Renal cortical epithelial cell (primary cell): ENCODE results near the gene RDH16. TPM values are rescaled to one million over a fixed set of nuclear protein-coding genes. Genes with fewer than 3 reads are reported as not detected.
A peak's percentile ranks its signal among the peaks of the same experiment; 100 is the strongest.
"Not testable (repeated sequence)": the region's sequence is repeated elsewhere in the genome, so short reads cannot be mapped to it uniquely, and the experiment has no call there.

Source experiments
- DNase-seq: peaks from one replicate; pipeline ENCODE4 v3.0.0-alpha.2; 2011; ENCODE audit warnings: low read depth
- total RNA-seq: library from RNA; depleted of rRNA; stranded (reverse); fragments of >200 nt; gene quantifications from 2 replicates; pipeline ENCODE4 v1.2.3, GENCODE V29; 2014

The RDH16 gene
- total RNA-seq, 1 donor from 2014 or later: 0.15 TPM

DNA sequence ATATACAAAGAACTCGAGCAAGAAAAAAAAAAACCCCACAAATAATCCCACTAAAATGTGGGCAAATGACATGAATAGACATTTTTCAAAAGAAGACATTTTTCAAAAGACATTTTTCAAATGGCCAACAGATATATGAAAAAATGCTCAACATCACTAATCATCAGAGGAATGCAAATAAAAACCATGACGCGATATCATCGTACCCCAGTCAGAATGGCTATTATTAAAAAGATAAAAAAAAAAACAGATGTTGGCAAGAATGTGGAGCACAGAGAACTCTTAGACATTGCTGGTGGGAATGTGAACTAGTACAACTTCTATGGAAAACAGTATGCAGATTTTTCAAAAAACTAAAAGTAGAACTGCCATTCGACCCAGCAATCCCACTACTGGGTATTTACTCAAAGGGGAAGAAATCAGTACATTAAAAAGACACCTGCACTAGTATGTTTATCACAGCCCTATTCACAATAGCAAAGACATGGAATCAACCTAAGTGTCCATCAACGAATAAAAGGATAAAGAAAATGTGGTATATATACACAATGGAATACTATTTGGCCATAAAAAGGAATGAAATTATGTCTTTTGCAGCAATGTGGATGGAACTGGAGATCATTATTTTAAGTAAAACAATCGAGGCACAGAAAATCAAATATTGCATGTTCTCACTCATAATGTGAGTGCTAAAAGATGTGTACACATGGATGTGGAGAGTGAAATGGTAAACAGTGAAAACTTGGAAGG, 32.6 kb upstream of the RDH16 start:
- no peak for DNase-seq

DNA sequence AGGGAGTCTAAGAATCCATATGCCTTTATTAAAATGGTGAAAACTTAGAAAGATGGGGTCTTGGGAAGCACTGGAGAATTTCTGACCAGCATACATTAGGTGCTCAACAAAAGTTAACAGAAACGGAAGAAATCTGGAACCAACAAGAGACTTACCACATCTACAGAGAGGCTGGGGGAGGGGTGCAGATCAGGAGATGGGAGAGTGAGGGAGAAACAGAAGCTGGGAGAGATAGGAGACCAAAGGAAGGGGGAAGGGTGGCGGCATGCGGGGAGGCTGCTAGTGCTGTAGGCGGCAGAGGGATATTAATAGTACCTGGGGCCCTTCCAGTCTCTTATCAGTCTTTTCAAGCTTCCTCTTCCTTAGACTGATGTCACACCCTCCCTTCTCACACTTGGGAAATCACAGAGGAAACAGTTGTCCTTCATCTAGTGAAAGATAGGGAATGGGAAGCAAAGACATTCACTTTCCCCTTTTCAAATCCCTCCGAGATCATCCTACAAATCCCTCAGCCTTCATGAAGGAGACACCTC, 30.9 kb upstream of the RDH16 start:
- no peak for DNase-seq

DNA sequence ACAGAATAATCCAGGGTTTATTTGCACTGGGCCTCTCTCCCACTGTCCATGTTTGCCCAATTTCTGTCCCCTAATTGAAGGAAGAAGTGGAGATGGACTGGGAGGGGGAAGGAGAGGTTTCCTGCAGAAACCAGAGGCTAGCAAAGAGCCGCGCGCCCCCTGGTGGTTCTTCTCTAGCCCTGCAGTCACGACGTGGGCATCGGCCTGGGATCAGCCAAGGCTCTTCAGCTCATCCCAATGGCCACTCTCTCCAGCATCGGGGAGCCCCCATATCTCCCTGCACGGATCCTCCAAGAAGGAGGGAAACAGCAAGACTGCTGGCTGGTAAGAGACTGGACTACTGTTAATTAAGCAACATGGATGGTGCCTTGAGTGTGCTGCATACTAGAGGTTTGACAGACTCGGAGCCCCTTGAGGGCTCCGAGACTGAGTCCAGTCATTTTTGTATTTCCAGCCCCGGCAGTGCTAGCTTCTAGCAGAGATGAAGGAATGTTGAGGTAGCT, 30.2 kb upstream of the RDH16 start:
- DNase-seq: peak; percentile 42

DNA sequence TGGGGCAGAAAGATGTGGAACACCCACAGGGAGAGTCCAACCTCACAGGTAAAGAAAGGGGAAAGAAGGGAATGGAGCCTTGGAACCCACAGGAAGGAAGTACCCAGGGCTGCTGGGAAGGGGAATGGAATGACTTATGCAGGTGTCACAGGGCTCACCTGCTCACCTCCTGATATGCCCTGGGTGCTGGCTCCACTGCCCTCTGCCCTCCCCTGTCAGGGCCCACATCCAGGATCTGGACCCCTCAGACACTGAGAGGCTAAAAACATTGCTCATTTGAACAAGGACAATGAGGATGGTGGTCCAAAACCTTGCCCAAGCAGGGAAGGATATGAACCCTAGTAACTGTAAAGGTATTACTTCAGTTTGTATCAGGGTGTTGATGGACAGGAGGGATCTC, 29.6 kb upstream of the RDH16 start:
- no peak for DNase-seq

DNA sequence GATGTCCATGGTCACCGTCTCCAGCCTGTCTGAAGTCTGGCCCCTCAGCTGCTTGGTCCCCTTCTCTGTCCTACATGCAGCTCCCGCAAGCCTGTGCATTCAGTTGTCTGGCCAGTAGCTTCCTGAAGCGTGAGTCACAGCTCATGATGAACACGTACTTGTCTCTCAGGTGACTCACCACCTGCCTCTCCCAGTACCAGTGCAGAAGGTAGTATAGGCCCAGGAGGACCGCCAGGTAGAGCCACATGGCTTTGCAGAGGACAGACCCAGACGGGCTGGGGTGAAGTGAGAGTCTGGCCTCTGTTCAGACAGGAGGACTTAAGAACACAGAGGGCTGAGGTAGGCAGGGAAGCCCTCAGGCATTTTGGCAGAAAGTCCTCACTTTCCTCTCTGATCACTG, 28.3 kb upstream of the RDH16 start:
- DNase-seq: peak; percentile 72

DNA sequence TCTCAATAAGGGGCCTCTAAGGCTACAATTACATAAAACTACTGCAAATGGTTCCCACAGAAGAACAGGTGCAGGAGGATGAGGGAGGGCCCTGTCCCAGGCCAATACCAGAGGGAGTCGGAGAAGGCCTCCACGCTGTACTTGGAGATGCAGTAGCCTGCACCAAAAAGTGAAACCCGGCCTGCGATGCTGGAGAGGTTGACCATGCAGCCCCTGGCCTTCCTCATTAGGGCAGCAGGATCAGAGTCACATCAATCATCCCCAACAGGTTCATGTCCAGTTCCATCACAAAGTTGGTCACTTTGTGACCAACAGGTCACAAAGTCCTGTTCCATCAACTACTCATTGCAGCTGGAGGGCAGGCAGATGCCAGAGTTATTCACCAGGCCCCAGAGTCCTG, 26.0 kb upstream of the RDH16 start:
- no peak for DNase-seq

DNA sequence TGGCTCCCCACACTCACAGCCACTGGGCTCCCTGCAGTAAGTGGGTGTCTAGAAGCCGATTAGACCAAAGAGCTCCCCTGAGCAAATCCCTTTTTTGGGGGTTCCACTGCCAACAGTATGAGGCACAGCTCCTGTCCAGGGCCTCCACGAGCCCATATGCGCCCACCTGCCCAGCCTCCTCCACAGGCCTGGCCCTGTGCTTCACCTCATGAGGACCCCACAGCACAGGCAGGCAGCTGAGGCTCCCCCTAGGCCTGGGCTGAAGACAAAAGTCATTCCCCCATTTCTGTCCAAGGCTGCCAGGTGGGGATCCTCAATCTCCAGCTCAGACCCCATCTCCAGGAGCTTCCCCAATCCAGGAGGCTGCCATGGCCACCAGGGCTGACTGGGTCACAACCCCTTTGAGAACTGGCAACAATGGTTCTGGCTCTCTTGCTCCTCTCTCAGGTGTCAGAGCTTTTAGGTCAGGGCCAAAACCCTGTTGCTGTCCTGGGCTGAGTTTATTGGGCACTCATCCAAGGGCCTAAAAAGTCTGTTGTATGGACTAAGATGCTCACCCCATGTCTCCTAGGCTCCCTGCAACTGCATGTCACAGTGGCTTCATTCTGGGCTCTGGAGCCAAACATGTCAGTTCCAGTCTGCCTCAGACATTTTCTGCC, 25.3 kb upstream of the RDH16 start:
- not testable (repeated sequence) for DNase-seq

DNA sequence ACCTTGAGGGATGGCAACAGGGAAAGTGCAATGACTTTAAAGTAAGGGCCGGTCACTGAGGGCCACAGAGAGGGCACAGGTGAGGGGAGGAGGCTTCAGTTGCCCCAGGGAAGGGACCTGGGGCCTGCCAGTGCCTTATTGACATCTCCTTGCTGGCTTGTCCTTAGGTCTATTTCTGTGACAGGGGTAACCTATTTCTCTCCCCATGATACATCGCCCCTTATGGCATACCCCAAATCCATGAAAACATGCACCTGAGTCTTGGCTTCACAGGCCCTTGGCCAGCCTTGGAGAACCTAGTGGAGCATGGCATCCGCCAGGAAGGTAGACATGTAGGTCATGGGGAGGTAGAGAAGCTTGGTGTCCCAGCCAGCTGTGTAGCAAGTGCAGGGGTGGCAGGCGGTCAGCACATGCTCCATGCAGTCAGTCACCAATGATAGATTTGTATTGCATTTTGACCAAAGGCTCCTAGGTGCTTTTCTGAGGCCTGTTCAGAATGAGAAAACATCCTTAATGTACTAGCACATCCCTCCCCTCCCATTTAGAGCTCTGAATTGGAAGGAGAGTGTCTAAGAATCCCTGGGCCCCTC, 23.6 kb upstream of the RDH16 start:
- no peak for DNase-seq

DNA sequence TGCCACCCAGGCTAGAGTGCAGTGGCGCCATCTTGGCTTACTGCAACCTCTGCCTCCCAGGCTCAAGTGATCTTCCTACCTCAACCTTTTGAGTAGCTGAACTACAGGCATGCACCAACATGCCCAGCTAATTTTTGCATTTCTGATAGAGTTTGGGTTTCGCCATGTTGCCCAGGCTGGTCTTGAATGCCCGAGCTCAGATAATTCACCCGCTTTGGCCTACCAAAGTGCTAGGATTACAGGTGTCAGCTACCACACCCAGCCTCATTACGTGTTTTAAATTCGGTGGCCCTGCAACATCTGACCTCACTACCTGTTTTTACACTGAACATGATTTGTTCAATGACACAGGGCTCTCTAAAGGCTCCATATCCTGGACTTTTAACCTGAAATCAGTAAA, 22.9 kb upstream of the RDH16 start:
- no peak for DNase-seq

DNA sequence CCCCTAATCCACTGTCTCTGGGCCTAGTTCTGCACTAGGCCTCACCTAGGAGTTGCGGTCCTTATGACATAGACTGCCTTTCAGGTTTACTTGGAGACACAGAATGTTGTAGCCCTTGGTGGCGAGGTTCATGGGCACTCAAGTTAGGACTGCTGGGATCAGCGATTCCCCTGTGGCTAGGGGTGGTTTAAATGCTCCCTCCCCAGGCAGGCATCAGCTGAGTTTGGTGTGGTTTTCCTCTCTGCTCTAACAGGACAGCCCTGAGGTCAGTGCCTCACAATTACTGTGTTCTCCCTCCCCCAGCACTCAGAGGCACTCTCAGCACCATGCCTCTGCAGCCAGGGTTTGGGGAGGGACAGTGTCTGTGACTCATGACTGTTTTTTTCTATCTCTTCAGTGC, 22.2 kb upstream of the RDH16 start:
- DNase-seq: peak; percentile 31

DNA sequence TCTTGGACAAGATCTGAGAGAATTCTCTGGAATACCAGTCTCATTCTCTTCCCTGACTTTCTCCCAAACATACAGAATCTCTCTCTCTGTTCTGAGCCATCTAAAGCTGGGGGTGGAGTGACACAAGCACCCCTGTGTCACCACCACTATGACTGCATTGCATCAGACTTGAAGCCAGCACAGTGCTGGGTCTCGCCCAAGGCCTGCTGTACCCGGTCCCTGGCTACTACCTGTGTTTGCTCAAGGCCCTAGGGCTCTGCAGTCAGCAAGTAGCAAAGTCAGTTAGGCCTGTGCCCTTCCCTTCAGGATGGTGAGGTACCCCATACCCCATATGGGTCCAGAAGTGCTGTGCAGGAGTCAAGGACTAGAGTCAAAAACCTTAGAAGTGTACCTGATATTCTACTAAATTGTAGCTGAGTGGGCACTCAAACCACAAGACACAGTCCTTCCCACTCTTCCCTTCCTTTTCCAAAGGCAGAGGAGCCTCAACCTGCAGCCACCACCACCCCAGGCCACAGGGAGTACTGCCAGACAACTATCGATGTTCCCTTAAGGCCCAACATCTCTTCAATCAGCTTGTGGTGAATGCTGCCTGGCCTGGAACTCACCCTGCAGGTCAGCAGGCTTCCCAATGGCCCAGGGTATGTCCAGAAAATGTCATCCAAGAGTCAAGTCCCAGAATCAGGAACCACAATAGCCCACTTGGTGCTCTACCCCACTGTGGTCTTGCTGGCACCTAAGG, 21.2 kb upstream of the RDH16 start:
- no peak for DNase-seq

DNA sequence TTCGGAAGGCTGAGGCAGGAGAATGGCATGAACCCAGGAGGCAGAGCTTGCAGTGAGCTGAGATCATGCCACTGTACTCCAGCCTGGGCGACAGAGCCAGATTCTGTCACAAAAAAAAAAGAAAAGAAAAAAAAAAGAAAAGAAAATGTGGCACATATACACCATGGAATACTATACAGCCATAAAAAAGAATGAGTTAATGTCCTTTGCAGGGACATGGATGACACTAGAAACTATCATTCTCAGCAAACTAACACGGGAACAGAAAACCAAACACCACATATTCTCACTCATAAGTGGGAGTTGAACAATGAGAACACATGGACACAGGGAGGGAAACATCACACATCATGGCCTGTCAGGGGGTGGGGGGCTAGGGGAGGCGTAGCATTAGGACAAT, 20.0 kb upstream of the RDH16 start:
- DNase-seq: not testable (repeated sequence)

DNA sequence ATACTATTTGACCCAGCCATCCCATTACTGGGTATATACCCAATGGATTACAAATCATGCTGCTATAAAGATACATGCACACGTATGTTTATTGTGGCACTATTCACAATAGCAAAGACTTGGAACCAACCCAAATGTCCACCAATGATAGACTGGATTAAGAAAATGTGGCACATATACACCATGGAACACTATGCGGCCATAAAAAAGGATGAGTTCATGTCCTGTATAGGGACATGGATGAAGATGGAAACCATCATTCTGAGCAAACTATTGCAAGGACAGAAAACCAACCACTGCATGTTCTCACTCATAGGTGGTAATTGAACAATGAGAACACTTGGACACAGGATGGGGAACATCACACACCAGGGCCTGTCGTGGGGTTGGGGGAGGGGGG, 16.8 kb upstream of the RDH16 start:
- not testable (repeated sequence) for DNase-seq

DNA sequence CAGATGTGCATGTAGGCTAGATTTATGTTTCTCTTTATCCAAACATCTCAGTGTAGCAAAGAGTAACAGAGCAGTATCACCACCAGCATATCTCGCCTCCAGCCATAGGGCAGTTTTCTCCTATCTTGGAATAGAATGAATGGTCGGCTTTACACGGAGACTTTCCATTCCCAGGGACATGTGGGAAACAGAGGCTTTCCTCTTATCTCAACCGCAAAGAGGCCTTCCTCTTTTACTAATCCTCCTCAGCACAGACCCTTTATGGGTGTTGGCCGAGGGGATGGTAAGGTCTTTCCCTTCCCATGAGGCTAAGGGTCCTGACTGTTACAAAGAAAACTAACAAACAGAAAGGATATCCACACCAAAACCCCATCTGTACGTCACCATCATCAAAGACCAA, 11.5 kb upstream of the RDH16 start:
- not testable (repeated sequence) for DNase-seq

DNA sequence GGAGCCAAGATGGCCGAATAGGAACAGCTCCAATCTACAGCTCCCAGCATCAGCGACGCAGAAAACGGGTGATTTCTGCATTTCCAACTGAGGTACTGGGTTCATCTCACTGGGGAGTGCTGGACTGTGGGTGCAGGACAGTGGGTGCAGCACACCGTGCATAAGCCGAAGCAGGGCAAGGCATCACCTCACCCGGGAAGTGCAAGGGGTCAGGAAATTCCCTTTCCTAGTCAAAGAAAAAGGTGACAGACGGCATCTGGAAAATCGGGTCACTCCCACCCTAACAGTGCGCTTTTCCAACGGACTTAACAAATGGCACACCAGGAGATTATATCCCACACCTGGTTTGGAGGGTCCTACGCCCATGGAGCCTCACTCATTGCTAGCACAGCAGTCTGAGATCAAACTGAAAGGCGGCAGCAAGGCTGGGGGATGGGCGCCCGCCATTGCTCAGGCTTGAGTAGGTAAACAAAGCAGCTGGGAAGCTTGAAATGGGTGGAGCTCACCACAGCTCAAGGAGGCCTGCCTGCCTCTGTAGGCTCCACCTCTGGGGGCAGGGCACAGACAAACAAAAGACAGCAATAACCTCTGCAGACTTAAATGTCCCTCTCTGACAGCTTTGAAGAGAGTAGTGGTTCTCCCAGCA, 8.7 kb upstream of the RDH16 start:
- not testable (repeated sequence) for DNase-seq

DNA sequence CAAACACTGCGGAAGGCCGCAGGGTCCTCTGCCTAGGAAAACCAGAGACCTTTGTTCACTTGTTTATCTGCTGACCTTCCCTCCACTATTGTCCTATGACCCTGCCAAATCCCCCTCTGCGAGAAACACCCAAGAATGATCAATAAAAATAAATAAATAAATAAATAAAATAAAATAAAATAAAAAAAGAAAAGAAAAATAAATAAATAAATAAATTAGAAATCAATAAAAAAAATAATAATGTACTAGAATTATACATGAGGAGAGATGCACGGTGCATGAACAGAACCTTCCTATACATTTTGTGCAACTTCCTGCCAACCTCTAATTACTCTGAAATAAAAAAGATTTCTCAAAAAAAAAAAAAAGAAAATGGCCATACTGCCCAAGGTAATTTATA, 7.7 kb upstream of the RDH16 start:
- DNase-seq: not testable (repeated sequence)

DNA sequence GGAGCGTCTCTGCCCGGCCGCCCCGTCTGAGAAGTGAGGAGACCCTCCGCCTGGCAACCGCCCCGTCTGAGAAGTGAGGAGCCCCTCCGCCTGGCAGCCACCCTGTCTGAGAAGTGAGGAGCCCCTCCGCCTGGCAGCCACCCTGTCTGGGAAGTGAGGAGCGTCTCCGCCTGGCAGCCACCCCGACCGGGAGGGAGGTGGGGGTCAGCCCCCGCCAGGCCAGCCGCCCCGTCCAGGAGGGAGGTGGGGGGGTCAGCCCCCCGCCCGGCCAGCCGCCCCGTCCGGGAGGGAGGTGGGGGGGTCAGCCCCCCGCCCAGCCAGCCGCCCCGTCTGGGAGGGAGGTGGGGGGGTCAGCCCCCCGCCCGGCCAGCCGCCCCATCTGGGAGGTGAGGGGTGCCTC, 6.1 kb upstream of the RDH16 start:
- not testable (repeated sequence) for DNase-seq

DNA sequence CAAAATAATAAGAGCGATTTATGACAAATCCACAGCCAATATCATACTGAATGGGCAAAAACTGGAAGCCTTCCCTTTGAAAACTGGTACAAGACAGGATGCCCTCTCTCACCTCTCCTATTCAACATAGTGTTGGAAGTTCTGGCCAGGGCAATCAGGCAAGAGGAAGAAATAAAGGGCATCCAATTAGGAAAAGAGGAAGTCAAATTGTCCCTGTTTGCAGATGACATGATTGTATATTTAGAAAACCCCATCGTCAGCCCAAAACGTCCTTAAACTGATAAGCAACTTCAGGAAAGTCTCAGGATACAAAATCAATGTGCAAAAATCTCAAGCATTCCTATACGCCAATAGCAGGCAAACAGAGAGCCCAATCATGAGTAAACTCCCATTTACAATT, 4.8 kb upstream of the RDH16 start:
- not testable (repeated sequence) for DNase-seq

DNA sequence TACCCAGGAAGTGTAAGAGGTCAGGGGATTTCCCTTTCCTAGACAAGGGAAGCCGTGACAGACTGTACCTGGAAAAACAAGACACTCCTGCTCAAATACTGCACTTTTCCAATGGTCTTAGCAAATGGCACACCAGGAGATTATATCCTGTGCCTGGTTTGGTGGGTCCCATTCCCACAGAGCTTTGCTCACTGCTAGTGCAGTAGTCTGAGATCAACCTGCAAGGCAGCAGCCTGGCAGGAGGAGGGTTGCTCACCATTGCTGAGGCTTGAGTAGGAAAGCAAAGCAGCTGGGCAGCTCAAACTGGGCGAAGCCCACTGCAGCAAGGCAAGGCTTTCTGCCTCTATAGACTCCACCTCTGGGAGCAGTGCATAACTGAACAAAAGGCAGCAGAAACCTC, 1.0 kb upstream of the RDH16 start:
- no peak for DNase-seq

DNA sequence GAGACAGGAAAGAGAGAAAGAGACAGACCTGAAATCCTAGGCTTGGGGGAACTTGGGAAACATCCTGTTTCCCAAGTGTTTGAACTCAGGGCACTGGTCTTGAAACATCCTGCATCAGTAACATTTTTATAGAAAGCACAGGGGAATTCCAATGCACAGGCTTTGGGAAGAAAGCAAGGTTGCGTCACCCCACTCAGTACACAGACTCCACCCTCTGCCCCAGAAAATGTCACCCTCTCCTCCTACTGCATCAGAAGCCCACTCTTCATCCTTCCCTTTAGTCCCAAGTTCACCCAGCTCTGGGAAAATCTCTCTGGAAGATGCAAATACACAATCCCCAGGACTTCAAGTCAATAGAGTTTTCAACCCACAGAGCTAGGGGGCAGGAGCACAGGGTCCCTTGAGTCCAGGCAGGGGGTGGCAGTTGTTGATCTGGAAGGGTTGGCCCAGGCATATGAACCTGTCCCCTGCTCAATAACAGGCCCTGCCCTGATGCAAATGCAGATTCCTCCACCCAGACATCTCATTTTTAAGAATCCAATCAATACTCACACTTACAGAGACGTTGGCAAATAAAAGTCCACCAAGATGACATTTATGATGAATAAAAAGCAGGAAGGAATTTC, 1.7 kb downstream of the RDH16 start:
- peak; percentile 42 for DNase-seq

DNA sequence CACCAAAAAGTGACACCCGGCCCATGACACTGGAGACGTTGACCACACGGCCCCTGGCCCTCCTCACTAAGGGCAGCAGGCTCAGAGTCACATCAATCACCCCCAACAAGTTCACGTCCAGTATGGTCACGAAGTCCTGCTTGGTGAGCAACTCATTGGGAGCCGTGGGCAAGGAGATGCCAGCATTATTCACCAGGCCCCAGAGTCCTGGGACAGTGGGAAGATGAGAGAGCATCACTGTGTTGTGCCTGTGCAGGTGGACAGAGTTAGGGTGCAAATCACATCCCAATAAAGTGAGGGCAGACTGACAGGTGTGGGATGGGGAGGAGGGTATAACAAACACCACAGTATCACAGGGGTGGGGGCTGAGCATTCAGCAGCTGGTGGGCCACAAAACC, 2.5 kb downstream of the RDH16 start:
- DNase-seq: no peak
